ENCODE measurements around the gene SLC37A4. TPM values are rescaled to one million over a fixed set of nuclear protein-coding genes. Genes with fewer than 3 reads are reported as not detected.
"Not testable (repeated sequence)": the region's sequence is repeated elsewhere in the genome, so short reads cannot be mapped to it uniquely, and the experiment has no call there.

The SLC37A4 gene
- total and polyA plus RNA-seq, 7 donors: 10.6 to 34.3 (median 23.9) TPM

GRCh38 chr11:119023741-119024140, 6.9 kb downstream of the SLC37A4 start:
- no peak for TF ChIP-seq CTCF (IDR thresholded peaks at IDR 0.05)
- H3K4me1 ChIP-seq: peaks cover 78% of the 10 kb centered on the region

DNA sequence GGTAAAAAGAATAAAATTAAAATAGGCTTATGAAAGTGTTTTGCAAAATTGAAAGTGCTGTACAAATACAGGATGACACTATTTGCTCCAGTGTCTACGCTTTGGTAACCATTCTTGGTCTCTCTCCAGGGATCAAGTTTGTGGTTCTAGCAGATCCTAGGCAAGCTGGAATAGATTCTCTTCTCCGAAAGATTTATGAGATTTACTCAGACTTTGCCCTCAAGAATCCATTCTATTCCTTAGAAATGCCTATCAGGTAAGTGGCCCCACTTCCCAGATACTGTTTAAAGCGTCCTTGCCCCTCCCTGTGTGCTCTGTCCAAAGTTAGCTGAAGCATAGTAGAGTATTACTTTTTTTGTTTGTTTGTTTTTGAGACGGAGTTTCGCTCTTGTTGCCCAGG, 9.0 kb downstream of the SLC37A4 start:
- Histone ChIP-seq H3K4me3 (no peak overlapping the region), H3K36me3 (ENCODE audit: insufficient read depth in 1 of 2, low read depth in 1 of 2) (peaks cover 0 to 64% of the 10 kb centered on the region in 2 donors), H3K27ac (peak overlapping the region; percentile 3), H3K4me1 (peaks cover 69% of the 10 kb centered on the region), H3K27me3 (ENCODE audit: insufficient read depth in 3 of 3, low read length in 2 of 3) (no peaks in the 10 kb centered on the region), H3K9me3 (no peaks in the 10 kb centered on the region)
- no peak for DNase-seq
- 85 to 91% (median 86%) methylated on average over 5 of the region's 5 CpGs for WGBS, 3 donors
- intact Hi-C loops (cut with DNase I): no loop called here
- no peak for TF ChIP-seq CTCF (IDR thresholded peaks at IDR 0.05)
- no peak for ATAC-seq

More at GRCh38 chr11:119023741-119024140, 6.9 kb downstream of the SLC37A4 start:
- no peak for ATAC-seq
- no peaks in the 10 kb centered on the region for H3K27me3 ChIP-seq (ENCODE audit: insufficient read depth in 3 of 3, low read length in 2 of 3)
- intact Hi-C loops (cut with DNase I): no loop called here
- no peaks in the 10 kb centered on the region for H3K9me3 ChIP-seq
- H3K36me3 ChIP-seq (ENCODE audit: insufficient read depth in 1 of 2, low read depth in 1 of 2): peaks cover 0 to 64% of the 10 kb centered on the region in 2 donors
- H3K27ac ChIP-seq: peak overlapping the region; percentile 93
- no peak overlapping the region for H3K4me3 ChIP-seq
- no peak for DNase-seq

- H3K4me3 ChIP-seq: peak overlapping the region; percentile 88
- intact Hi-C loops (cut with DNase I): loop anchor here in 1 of 2 donors (5.0 to 10.0 kb wide), 2 partner anchors 93 to 115 kb away; partner anchors contain the start of gene BCL9L
- DNase-seq (no peak), ATAC-seq (no peak)
- 22 to 62% (median 26%) methylated on average over 2 of the region's 2 CpGs for WGBS, 3 donors
- TF ChIP-seq CTCF (IDR thresholded peaks at IDR 0.05): no peak
- H3K27ac ChIP-seq: peak overlapping the region; percentile 94
- no peaks in the 10 kb centered on the region for H3K27me3 ChIP-seq (ENCODE audit: insufficient read depth in 3 of 3, low read length in 2 of 3)
- H3K36me3 ChIP-seq (ENCODE audit: insufficient read depth in 1 of 2, low read depth in 1 of 2): peaks cover 4 to 72% of the 10 kb centered on the region in 2 donors
- H3K4me1 ChIP-seq: peaks cover 65% of the 10 kb centered on the region
- H3K9me3 ChIP-seq: no peaks in the 10 kb centered on the region
Observed at GRCh38 chr11:119019996-119020395, 10.7 kb downstream of the SLC37A4 start.

DNA sequence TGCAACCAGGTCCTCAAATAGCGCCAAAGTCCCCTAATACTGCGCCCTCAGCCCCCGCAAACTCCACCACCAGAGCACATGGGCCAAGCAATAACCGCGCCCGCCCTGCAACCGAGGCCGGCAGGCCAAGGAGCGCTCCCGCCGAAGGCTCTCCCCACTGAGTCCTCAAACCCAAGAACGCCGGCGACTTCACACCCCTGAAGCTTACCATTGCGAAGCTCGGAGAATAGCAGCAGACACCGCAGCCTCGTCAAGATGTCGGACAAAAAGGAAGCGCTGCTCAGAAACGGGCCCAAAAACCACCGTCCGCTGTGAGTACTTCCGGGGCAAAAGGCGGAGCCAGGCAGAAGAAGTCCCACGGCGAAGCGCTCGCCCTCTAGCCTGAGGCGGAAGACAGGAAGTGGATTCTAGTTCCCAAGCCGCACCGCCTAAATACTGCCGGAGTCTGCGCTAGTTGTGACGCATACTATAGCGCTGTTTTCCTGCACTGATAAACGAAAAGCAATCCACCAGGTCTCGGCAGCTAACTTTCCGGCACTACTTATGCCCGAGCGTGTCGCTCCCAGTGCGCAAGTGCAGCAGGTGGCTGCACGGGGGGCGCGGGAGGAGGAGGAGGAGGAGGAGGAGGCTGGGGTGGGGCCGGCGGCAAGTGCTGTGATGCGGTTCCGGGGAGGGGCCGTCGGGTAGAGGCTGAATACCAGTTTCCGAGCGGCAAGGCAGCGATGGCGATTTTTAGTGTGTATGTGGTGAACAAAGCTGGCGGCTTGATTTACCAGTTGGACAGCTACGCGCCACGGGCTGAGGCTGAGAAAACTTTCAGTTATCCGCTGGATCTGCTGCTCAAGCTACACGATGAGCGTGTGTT, 12.4 kb downstream of the SLC37A4 start, which contains the start of the genes RPS25 and TRAPPC4:
Gene RPS25, minus strand, starts transcription at position 270 of the 865 bp plus-strand sequence. Its CDS starts 59 bp downstream, at position 211.
Gene TRAPPC4, plus strand, starts transcription at position 693 of the 865 bp plus-strand sequence. Its CDS starts 30 bp downstream, at position 723.
- Histone ChIP-seq H3K4me3 (peak within 1 kb of the TSS; percentile 88), H3K4me1 (peaks cover 48% of the 10 kb centered on the region), H3K27ac (peak within 1 kb of the TSS; percentile 94), H3K27me3 (ENCODE audit: insufficient read depth in 3 of 3, low read length in 2 of 3) (no peaks in the 10 kb centered on the region), H3K36me3 (ENCODE audit: insufficient read depth in 1 of 2, low read depth in 1 of 2) (peaks cover 5 to 70% of the 10 kb centered on the region in 2 donors), H3K9me3 (no peaks in the 10 kb centered on the region)
- DNase-seq (peak; percentile 96 to 97), ATAC-seq (peak; percentile 93 to 95 (median 94))
- TF ChIP-seq CTCF (IDR thresholded peaks at IDR 0.05): no peak
- intact Hi-C loops (cut with DNase I): loop anchor here in 1 of 2 donors (5.0 to 10.0 kb wide), 2 partner anchors 91 to 114 kb away; partner anchors contain the start of gene BCL9L
- WGBS, 3 donors: 0% methylated on average over 58 to 63 of the region's 63 CpGs

DNA sequence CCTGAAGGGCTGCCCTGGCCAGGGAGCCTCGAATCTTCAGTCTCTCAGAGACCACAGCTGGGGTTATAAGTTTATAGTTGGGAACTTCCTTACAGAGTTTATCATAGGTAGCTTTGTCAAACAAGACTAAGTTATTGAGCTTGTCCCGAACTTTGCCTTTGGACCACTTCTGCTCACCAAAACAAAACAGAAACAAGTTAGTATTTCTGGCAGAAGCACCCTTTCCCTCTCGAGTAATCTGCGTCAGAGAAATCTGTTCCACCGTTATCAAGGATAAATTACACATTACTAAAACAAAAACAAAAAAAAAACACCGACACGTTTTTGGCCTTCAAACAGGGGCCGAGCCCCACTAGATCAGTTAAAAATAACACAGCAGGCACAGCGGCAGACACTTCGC, 13.3 kb downstream of the SLC37A4 start:
- not testable (repeated sequence) for ATAC-seq; H3K9me3 ChIP-seq; DNase-seq; H3K27me3 ChIP-seq (ENCODE audit: insufficient read depth in 3 of 3, low read length in 2 of 3)
- peak overlapping the region; percentile 94 for H3K27ac ChIP-seq
- H3K4me1 ChIP-seq: peaks cover 42% of the 10 kb centered on the region
- intact Hi-C loops (cut with DNase I): loop anchor here in 1 of 2 donors (5.0 to 10.0 kb wide), 2 partner anchors 90 to 113 kb away; partner anchors contain the start of gene BCL9L
- 2 to 3% (median 2%) methylated on average over 10 of the region's 10 CpGs for WGBS, 3 donors
- H3K4me3 ChIP-seq: peak overlapping the region; percentile 88
- H3K36me3 ChIP-seq (ENCODE audit: insufficient read depth in 1 of 2, low read depth in 1 of 2): peaks cover 5 to 69% of the 10 kb centered on the region in 2 donors
